Measurements from ENCODE around the gene NCBP3.
"Not testable (repeated sequence)": the region's sequence is repeated elsewhere in the genome, so short reads cannot be mapped to it uniquely, and the experiment has no call there.

The NCBP3 gene

DNA sequence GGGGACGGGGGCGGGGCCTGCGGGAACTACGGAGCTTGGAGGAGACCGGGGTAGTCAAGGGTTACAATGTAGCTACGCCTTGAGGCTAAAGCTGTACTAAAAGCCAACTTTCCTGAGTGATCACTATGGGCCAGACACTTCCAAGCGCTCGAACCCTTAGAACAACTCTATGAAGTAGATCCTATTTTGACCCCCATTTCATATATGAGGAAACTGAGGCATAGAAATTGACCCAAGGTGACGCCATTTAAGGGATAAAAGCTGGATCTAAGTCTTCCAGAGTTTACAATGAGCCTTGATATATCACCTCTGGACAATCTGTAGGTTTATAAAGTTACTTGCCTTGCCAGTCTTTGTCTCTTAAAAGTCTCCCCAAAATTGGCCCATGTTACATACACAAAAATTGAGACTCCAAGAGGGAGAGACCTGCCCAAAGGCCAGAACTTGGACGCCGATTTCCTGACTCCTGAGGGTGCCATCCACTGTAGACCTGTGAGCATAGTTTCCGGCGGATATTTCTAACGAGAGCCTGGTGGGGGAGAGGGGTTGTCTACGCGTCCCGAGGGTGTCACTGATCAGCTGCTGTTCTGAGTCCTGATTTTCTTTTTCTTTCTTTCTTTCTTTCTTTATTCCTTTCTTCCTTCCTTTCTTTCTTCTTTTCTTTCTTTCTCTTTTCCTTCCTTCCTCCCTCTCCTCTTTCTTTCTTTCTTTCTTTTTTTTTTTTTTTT is 555 bp upstream of the NCBP3 start:
- no peak for DNase-seq

DNA sequence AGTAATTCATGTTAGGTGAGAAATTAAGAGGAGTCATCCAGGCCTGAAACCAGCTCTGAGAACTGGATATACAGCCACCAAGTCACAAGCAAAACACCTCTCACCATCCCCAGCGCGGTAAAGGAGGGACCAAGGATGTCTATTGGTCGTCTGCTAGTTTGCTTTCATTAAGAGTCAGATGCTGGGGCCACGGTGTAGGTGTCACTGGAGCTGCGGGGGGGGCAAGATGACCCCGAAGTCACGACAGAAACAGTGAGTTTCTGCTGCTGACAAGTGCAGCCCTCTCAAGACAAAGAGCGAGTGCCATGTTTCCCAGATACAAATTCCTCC is 790 bp downstream of the NCBP3 start:
- no peak for DNase-seq

- DNase-seq, result not testable (repeated sequence)
These were observed 1.5 kb downstream of the NCBP3 start for GRCh38 chr17:3844556-3844955.

GRCh38 chr17:3843935-3844516 is 2.0 kb downstream of the NCBP3 start:
- peak; percentile 80 for DNase-seq

GRCh38 chr17:3838206-3838605 is 7.8 kb downstream of the NCBP3 start:
- DNase-seq, result no peak

- DNase-seq, result no peak
These were observed 9.5 kb downstream of the NCBP3 start for GRCh38 chr17:3836551-3836950.

- no peak for DNase-seq
These were observed 10.4 kb downstream of the NCBP3 start for GRCh38 chr17:3835410-3836229.

DNA sequence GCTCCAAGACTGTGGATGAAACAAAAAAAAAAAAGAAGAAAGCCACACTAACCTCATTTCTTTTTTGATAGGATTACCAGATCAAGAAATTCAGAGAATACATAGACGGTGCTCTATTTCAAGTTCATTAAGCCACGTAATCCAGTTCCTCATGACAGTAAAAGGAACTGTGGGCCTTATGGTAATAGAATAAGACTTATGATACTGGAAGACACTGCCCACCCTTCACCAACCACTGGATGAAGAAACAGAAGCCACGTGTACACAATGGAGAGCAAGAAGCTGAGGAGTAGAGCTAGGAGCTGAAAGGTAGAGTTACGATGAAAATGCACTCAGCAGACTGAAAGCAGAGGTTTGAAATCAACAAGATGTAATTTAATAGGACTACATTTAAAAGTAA is 11.2 kb downstream of the NCBP3 start:
- DNase-seq, result peak; percentile 32

DNA sequence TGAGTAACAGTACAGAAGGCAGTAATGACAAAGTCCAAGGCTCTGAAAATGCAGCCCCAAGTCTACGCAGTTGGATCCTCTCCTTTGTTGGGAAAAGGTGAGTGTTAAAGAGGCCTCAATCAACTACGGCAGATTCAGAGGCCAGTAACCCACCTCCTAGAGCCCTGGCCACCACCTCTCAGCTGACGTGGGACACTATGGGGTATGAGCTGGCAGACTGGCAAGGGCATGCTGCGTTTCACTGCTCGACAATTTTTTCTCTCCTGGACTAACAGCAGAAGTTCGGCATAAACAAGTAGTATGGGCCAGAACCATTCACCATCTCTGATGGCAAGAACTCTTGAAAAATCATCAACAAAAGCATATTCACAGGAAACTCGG is 17.2 kb downstream of the NCBP3 start:
- no peak for DNase-seq

GRCh38 chr17:3828151-3828851 is 17.7 kb downstream of the NCBP3 start:
- DNase-seq, result no peak

DNA sequence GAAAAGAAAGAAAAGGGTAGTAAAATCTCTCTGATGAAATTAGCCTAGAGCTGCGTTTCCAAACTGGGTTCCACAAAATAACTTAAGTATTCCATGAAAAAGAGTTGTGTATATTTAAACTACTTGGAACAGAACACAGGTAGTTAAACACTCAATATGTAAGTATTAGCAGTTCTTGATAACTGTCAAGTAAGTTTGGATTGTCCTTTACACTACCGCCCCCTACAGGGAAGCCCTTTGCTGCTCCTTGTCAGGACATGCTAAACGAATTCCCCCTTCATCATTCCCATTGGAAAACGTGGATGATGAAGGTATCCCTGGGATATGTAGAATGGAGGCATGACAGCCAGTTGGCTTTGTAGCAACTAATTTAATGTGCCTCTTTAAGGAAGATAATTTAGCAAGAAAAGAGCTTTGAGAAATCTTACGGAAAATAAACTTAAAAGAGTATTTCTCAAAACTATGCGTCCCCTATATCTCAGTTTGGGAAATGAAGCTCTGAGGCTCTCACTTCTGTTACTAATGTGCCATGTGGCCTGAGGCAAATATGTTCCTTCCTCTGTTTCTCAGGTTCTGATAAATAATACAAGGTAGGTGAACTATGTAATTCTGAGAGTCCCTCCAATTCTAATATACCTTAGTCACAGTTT is 18.8 kb downstream of the NCBP3 start:
- peak; percentile 89 for DNase-seq

DNA sequence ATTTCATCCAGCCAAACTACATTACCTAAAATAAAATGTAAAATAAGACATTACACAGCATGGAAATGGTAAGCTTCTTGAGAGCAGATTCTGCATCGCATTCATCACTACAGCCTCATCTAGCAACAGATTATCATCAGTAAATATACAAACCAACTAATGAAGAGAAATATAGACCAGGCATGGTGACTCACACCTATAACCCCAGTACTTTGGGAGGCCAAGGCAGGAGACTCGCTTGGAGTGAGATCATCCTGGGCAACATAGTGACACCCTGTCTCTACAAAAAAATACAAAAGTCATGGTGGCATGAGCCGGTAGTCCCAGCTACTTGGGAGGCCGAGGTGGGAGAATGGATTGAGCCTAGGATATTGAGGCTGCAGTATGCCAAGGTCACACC is 19.9 kb downstream of the NCBP3 start:
- no peak for DNase-seq

- DNase-seq, result no peak
These were observed 24.9 kb downstream of the NCBP3 start for GRCh38 chr17:3821101-3821500.

DNA sequence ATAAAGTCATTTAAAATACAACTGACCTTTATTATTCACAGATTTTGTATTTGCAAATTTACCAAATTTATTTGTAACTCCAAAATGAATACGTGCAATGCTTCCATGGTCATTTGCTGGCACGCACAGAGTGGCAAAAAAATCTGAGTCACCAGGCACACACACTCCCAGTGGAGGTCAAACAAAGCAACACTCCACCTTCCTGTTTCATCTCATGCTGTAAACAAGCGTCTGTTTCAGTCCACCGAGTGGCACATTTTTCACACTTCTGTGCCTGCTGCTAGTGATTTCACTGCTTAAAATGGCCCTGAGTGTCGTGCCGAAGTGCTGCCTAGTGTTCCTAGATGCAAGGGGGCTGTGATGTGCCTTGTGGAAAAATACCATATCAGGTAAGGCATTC is 27.3 kb downstream of the NCBP3 start:
- DNase-seq, result no peak

GRCh38 chr17:3817851-3818605 is 28.0 kb downstream of the NCBP3 start:
- DNase-seq, result no peak

DNA sequence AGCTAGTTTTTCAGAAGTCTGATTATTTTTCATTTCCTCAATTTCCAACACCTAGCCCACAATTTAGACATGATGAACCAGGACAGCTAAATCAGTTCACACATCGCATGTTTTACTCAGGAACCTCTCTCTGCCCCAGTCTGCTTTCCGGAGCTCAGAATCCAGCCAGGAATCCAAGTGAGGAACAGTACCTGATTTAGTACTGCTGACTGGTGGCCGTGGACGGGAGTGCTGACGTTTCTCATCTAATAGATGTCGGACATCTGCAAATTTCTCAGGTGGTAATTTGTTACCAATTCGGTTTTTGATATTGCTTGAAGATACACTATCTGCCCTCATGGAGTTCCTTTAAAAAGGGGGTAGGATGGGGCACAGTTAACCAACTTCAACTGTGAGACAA is 30.1 kb downstream of the NCBP3 start:
- DNase-seq, result no peak

DNA sequence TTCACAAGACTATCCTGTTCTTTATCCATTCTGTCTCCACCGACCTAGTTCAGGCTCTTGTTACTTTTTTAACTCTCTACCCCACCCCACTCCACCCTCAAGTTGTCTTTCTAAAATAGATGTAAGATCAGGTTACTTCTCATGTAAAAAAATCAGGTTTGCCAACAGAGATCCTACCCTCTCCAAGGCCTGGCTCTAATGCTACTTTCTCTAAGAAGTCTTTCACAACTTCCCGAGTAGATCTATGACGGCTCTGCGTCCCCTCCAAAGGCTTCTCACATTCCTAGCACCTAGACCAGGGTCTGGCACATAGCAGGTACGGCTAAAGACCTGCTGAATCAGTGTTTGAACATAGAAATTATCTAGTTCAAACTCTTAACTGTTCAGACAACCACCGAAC is 30.9 kb downstream of the NCBP3 start:
- DNase-seq, result no peak

GRCh38 chr17:3814361-3814760 is 31.7 kb downstream of the NCBP3 start:
- DNase-seq, result no peak

GRCh38 chr17:3813171-3813570 is 32.9 kb downstream of the NCBP3 start:
- no peak for DNase-seq

GRCh38 chr17:3812771-3813170 is 33.3 kb downstream of the NCBP3 start:
- DNase-seq, result no peak

DNA sequence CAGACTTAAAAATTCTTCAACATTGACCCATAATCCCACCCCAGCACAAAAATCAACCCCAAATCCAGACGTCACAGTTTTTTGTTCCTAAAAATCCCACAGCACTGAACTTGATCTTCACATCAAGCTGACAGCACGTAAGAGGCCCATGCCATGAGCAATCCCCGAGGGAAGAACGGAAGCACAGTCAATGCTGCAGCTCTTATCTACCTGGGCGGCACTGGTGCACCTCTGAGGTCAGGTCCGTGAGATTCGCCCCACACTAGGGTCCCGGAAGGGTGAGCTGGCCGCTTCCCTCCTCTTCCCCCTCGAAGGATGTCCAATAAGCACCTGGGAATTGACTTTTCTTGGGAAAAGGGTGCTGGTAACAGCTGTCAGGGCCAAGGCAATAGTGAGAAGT is 33.8 kb downstream of the NCBP3 start:
- no peak for DNase-seq

- DNase-seq, result no peak
These were observed 36.0 kb downstream of the NCBP3 start for GRCh38 chr17:3810019-3810418.
